OCI-LY7 (cell line): ENCODE data around the gene ZMAT5.

Experiments
- EZH2phosphoT487 ChIP-seq: fragments of 200-600 bp; sonication (generic); IDR thresholded peaks from 2 replicates; pipeline ENCODE4 v1.6.1; 2018; ENCODE audit warnings: low read depth, borderline replicate concordance, mild to moderate bottlenecking, mixed run types, antibody characterized with exemption, low read length, moderate library complexity, mixed read lengths
- TF ChIP-seq, protein P1 (sequence below): fragments of 200-600 bp; sonication (generic); conservative IDR thresholded peaks from 2 replicates; pipeline ENCODE4 v1.5.1; 2014; ENCODE audit warnings: mild to moderate bottlenecking, antibody characterized with exemption, low read length, moderate library complexity, mixed read lengths

DNA sequence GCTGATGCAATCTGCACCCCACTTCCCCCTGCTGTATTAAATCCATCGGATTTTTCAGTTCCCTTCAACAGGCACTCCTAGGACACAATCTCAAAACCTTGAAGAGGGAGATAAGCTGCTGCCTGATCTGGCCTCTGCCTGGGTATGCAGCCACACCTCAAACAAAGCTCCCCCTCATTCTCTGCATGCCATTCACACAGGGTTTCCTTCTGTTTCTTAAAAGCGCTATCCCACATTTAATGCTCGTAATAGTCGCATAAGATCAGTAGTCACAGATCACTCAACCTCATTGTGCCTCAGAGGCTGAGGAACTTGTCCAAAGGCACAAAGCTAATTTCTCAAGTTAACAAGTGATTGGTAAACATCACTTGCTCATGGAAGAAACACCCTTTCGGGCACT is 34.3 kb upstream of the ZMAT5 start:
- TF ChIP-seq EZH2phosphoT487 = no peak
- TF ChIP-seq, protein P1, sequence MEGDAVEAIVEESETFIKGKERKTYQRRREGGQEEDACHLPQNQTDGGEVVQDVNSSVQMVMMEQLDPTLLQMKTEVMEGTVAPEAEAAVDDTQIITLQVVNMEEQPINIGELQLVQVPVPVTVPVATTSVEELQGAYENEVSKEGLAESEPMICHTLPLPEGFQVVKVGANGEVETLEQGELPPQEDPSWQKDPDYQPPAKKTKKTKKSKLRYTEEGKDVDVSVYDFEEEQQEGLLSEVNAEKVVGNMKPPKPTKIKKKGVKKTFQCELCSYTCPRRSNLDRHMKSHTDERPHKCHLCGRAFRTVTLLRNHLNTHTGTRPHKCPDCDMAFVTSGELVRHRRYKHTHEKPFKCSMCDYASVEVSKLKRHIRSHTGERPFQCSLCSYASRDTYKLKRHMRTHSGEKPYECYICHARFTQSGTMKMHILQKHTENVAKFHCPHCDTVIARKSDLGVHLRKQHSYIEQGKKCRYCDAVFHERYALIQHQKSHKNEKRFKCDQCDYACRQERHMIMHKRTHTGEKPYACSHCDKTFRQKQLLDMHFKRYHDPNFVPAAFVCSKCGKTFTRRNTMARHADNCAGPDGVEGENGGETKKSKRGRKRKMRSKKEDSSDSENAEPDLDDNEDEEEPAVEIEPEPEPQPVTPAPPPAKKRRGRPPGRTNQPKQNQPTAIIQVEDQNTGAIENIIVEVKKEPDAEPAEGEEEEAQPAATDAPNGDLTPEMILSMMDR = no peak
